ENCODE data around the gene CLTA. TPM values are rescaled to one million over a fixed set of nuclear protein-coding genes. Genes with fewer than 3 reads are reported as not detected.
A peak's percentile ranks its signal among the peaks of the same experiment; 100 is the strongest.

The CLTA gene, protein sequence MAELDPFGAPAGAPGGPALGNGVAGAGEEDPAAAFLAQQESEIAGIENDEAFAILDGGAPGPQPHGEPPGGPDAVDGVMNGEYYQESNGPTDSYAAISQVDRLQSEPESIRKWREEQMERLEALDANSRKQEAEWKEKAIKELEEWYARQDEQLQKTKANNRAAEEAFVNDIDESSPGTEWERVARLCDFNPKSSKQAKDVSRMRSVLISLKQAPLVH
- total RNA-seq: 100 to 1,000 TPM in 1 of 2 donors, 10 to 100 TPM in 1; 69.3 to 166 TPM

DNA sequence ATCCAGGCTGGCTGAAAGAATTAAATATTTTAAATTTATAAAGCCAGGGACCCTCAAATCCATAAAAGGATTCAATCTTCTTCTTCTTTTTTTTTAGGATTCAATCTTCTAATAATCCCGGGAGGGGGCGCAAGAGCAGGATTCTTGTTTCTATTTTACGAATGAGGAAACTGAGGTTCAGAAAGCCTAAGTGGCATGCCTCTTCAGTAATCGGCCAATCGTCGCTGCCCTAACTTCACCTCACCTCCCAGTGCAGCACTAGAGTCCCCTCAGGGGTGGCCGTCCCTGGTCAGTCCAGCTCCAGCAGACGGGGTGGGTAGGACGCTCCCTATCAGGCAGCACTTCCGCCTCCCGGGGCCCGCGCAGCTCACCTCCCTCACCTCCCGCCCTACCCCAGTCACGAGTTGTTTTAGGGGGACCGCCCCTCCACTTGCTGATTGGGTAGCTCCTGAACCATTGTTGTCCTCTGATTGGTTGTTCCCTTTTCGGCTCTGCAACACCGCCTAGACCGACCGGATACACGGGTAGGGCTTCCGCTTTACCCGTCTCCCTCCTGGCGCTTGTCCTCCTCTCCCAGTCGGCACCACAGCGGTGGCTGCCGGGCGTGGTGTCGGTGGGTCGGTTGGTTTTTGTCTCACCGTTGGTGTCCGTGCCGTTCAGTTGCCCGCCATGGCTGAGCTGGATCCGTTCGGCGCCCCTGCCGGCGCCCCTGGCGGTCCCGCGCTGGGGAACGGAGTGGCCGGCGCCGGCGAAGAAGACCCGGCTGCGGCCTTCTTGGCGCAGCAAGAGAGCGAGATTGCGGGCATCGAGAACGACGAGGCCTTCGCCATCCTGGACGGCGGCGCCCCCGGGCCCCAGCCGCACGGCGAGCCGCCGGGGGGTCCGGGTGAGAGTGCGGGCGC, at the start of gene CLTA:
Gene CLTA, plus strand, starts transcription at position 534 of the 902 bp plus-strand sequence. Its CDS starts 136 bp downstream, at position 670.
- H3K4me1 Mint-ChIP-seq: peaks cover 37% of the 10 kb centered on the region
- no peaks in the 10 kb centered on the region for H3K27me3 Mint-ChIP-seq
- no peaks in the 10 kb centered on the region for H3K9me3 Mint-ChIP-seq
- peaks cover 29% of the 10 kb centered on the region for H3K36me3 Mint-ChIP-seq (ENCODE audit: low read depth)
- ATAC-seq (replicated peaks): peak; percentile 99
- peak within 1 kb of the TSS; percentile 94 for H3K27ac Mint-ChIP-seq
- H3K4me3 Mint-ChIP-seq: peak within 1 kb of the TSS; percentile 95

DNA sequence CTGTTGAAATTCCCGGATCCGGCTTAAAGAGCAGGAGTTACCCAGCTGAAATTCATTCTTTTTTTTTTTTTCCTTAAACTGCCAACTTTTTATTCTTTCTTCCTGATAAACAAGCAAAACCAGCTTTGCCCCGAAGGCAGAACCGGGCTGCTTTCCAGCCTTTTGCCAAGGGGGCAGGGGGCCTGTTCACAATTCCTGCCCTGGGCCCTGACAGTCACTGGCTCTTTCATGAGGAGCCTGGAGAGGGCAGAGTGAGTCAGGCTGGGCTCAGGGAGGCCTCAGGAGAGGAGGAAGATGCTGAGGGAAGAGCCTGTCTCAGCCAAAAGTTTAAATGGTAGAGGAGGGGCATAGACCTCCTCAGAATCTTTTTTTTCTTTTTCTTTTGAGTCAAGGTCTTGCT, 49.4 kb upstream of the CLTA start:
- peaks cover 81% of the 10 kb centered on the region for H3K4me1 Mint-ChIP-seq
- peak overlapping the region; percentile 86 for H3K4me3 Mint-ChIP-seq
- H3K27ac Mint-ChIP-seq: peak overlapping the region; percentile 91
- ATAC-seq (replicated peaks): no peak
- H3K9me3 Mint-ChIP-seq: peaks cover 3% of the 10 kb centered on the region
- H3K27me3 Mint-ChIP-seq: no peaks in the 10 kb centered on the region
- H3K36me3 Mint-ChIP-seq (ENCODE audit: low read depth): peaks cover 4% of the 10 kb centered on the region

DNA sequence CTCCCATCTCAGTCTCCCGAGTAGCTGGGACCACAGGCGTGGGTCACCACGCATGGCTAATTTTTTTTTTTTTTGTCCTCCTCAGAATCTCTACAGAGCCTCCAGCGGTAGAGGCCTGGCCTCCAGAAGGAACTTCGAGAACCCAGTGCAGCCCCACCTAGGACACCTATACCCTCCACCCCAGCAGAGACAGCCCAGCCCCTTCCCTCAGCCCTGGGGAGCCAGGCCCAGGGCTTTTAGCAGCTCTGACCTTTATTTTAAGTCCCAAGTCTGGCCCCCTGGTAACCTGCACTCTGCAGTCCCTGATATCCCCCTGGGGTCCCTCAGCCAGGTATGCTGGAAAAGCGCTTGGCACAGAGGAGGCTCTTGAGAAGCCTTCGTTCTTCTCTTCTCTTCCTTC, 49.0 kb upstream of the CLTA start:
- peaks cover 5% of the 10 kb centered on the region for H3K36me3 Mint-ChIP-seq (ENCODE audit: low read depth)
- peaks cover 3% of the 10 kb centered on the region for H3K9me3 Mint-ChIP-seq
- no peak for ATAC-seq (replicated peaks)
- peak overlapping the region; percentile 91 for H3K27ac Mint-ChIP-seq
- peak overlapping the region; percentile 86 for H3K4me3 Mint-ChIP-seq
- H3K4me1 Mint-ChIP-seq: peaks cover 81% of the 10 kb centered on the region
- no peaks in the 10 kb centered on the region for H3K27me3 Mint-ChIP-seq

DNA sequence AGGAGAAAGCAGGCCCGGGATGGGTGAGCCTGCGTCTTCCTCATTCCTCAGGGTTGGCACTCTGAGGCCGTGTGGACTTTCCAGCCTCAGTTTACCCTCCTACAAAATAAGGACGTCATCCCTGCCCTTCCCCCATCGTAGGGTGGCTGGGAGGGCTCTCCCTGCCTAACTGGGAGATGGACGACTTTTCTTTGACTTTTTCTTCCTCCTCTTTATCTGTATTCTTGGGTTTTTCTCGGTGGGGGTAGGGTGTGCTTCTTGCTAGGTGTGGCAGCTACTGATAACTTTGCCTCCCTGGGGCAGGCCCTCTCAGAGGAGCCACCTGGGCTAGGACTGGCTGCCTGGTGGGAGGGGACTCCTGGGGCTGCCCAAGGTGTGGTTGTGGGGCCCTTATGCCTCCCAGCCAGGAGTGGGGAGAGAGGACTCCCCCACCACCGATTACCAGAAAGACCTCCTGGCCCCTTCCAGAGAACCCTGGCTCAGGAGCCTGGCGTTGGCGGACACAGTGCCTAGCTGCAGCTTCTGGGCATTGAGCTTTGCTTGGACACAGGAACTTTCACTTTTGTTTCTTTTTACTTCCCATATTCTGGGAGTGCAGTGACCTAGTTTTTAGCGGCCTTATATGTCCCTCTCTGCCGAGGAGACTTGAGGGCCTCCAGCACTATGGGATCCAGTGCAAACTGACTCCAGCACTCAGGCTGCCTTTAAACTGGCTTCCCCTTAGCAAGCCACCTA, 48.0 kb upstream of the CLTA start:
- Mint-ChIP-seq H3K9me3 (peaks cover 3% of the 10 kb centered on the region), H3K27ac (peak overlapping the region; percentile 91), H3K27me3 (no peaks in the 10 kb centered on the region), H3K4me3 (peak overlapping the region; percentile 86), H3K4me1 (peaks cover 84% of the 10 kb centered on the region), H3K36me3 (ENCODE audit: low read depth) (peaks cover 13% of the 10 kb centered on the region)
- ATAC-seq (replicated peaks): no peak

DNA sequence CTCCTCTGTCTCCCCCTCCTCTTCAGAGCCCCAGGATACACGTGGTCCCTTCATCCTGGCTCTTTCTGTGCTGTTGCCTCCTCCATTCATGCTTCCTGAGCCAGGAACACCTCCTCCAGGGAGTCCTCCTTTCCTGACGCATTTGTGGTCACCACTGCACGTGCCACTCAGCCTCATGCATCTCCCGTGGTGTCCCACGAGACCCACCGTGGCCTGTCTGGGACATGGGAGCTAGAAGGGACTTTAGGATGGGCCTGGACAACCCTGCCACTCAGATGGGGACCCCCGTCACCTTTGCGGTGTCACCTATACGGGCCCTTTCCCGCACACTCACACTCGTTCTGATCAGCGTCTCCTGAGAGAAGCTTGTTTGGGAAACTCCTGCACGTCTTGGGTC, 47.5 kb upstream of the CLTA start:
- H3K9me3 Mint-ChIP-seq: peaks cover 3% of the 10 kb centered on the region
- peaks cover 86% of the 10 kb centered on the region for H3K4me1 Mint-ChIP-seq
- H3K4me3 Mint-ChIP-seq: peak overlapping the region; percentile 86
- peaks cover 13% of the 10 kb centered on the region for H3K36me3 Mint-ChIP-seq (ENCODE audit: low read depth)
- H3K27ac Mint-ChIP-seq: peak overlapping the region; percentile 91
- no peak for ATAC-seq (replicated peaks)
- no peaks in the 10 kb centered on the region for H3K27me3 Mint-ChIP-seq

DNA sequence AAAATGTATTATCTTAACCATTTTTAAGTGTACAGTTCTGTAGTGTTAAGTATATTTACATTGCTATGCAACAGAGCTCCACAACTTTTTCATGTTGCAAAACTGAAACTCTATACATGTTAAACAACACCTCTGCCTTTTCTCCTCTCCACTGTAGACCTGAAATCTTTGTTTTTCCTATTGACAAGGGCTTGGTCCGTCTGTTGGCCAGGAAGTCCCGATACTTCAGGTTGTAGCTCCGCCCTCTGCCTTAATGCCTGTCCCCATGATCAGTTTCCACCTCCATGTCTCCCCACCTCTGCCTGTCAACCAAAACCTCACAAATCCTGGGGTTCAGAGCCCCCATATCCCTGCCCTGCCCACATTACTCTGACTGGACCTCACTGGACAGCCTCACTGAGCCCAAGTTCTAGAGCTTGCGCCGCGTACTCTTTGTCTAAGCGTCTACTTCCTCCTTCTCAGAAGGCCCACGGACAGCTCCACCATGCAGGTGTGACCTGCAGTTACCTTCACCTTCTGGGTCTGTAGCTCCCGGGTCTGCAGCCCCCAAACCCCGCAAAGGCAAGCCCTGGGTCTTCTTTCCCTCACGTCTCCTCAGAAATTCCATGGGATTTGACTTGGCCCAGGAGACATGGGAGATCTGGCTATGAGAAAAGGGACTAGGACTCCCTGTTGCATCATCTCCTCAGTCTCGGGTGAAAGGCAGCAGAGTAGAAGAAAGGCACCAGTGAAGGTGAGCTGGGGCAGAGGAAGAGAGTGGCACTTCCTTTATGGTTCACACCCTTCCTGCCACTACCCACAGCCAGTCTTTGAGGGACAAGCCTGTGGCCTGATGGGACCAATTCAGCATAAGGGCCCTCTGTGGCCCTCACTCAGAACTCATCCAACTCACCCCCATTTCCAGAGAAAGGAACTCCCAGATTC, 46.1 kb upstream of the CLTA start:
- Mint-ChIP-seq H3K4me3 (peak overlapping the region; percentile 86), H3K4me1 (peaks cover 72% of the 10 kb centered on the region), H3K27ac (peak overlapping the region; percentile 91), H3K36me3 (ENCODE audit: low read depth) (peaks cover 13% of the 10 kb centered on the region), H3K9me3 (peaks cover 3% of the 10 kb centered on the region), H3K27me3 (no peaks in the 10 kb centered on the region)
- ATAC-seq (replicated peaks): peak; percentile 34

DNA sequence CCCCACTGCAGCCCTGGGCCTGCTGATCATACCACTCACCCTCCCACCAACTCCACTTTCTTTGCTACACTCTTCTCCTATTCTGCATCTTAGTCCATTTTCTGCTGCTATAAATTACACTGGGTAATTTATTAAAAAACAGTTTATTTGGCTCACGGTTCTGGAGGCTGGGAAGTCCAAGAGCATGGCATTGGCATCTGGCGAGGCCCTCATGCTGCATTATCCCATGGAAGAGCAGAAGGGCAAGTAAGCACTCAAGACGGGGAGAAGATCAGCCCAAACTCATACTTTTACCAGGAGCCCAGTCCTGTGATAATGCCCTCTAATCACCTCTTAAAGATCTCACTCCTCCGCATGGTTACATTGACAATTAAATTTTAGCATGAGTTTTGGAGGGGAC, 44.8 kb upstream of the CLTA start:
- Mint-ChIP-seq H3K36me3 (ENCODE audit: low read depth) (peaks cover 13% of the 10 kb centered on the region), H3K27me3 (no peaks in the 10 kb centered on the region)

DNA sequence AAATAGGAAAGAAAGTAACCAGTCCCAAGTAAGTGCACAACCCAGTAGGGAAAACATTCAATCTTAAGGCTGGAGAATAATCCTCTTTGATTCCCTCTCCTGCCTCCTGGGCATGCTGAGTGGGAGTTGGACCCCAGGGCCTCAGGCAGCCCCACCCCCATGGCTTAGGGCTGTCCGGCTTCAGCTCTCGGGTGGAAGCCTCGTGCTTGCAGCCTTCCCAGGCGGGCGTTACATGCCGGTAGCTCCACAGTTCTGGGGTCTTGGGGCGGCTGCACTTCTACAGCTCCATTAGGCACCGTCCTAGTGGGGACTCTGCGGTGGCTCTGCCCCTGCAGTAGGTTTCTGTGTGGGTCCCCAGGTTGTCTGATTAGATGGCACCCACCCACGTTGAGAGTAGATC, 44.1 kb upstream of the CLTA start:
- Mint-ChIP-seq H3K4me3 (peak overlapping the region; percentile 86), H3K27ac (no peak overlapping the region)
- ATAC-seq (replicated peaks): no peak

More for the DNA sequence above, 44.8 kb upstream of the CLTA start:
- peak overlapping the region; percentile 86 for H3K4me3 Mint-ChIP-seq
- H3K9me3 Mint-ChIP-seq: peaks cover 3% of the 10 kb centered on the region
- peaks cover 67% of the 10 kb centered on the region for H3K4me1 Mint-ChIP-seq
- H3K27ac Mint-ChIP-seq: no peak overlapping the region
- ATAC-seq (replicated peaks): no peak

DNA sequence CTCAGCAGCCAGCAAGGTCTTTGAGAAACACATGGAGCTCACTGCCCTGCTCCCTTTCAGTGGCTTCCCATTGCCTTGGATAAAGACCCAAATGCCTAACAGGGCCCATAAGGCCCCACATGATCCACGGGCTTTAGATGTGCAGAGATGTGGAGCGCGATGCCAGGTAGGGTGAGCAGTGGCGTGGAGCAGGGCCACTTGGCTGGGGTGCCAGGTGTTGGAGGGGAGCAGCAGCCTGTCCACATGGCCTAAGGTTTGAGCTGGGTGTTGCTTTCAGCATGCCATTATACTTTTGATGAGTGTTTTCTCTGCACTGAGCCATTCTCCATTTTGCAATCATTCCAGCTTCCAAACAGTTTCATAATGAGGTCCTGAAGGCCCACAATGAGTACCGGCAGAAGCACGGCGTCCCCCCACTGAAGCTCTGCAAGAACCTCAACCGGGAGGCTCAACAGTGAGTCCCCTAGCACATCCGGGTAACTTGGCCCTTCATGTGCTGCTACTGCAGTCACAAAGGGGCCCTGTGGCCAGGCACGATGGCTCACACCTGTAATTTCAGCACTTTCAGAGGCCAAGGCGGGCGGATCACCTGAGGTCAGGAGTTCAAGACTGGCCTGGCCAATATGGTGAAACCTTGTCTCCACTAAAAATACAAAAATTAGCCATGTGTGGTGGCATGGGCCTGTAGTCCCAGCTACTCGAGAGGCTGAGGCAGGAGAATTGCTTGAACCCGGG, 43.1 kb upstream of the CLTA start:
- no peak for ATAC-seq (replicated peaks)
- peaks cover 3% of the 10 kb centered on the region for H3K9me3 Mint-ChIP-seq
- H3K36me3 Mint-ChIP-seq (ENCODE audit: low read depth): peaks cover 21% of the 10 kb centered on the region
- peaks cover 65% of the 10 kb centered on the region for H3K4me1 Mint-ChIP-seq
- H3K4me3 Mint-ChIP-seq: peak overlapping the region; percentile 30
- H3K27me3 Mint-ChIP-seq: no peaks in the 10 kb centered on the region
- H3K27ac Mint-ChIP-seq: peak overlapping the region; percentile 12

More for the DNA sequence above, 44.1 kb upstream of the CLTA start:
- peaks cover 16% of the 10 kb centered on the region for H3K36me3 Mint-ChIP-seq (ENCODE audit: low read depth)
- H3K9me3 Mint-ChIP-seq: peaks cover 3% of the 10 kb centered on the region
- H3K27me3 Mint-ChIP-seq: no peaks in the 10 kb centered on the region
- peaks cover 69% of the 10 kb centered on the region for H3K4me1 Mint-ChIP-seq

DNA sequence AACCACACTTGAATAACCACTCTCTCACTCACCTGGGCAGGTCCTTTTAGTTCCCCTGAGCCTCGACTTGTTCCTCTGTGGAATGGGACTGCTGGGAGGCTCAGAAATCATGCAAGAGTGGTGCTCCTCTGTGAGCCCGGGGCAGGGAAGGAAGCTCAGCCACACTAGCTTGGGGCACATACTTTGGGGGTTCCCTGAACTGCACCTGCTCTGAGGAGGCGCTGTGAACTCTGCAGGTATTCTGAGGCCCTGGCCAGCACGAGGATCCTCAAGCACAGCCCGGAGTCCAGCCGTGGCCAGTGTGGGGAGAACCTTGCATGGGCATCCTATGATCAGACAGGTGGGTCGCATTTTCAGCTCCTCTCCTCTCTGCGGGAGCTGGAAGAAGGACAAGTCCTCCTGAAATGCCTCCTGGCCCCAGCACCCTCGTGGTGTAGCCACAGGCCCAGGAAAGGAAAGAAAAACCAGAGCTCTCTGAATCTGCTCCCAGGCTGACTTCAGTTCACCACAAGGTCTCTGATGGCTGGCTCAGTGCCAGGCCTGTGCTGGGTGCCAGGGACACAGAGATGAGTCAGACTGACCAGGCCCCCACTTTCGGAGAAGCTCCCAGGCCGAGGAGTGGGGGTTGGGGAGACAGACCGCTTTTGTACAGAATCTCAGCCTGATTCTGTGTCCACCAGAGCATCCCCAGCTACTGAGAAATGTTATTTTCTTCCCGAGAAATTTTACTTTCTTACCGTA, 42.2 kb upstream of the CLTA start:
- H3K36me3 Mint-ChIP-seq (ENCODE audit: low read depth): peaks cover 21% of the 10 kb centered on the region
- H3K27me3 Mint-ChIP-seq: no peaks in the 10 kb centered on the region
- H3K4me1 Mint-ChIP-seq: peaks cover 62% of the 10 kb centered on the region
- peaks cover 3% of the 10 kb centered on the region for H3K9me3 Mint-ChIP-seq
- ATAC-seq (replicated peaks): peak; percentile 68
- peak overlapping the region; percentile 51 for H3K4me3 Mint-ChIP-seq
- H3K27ac Mint-ChIP-seq: no peak overlapping the region

DNA sequence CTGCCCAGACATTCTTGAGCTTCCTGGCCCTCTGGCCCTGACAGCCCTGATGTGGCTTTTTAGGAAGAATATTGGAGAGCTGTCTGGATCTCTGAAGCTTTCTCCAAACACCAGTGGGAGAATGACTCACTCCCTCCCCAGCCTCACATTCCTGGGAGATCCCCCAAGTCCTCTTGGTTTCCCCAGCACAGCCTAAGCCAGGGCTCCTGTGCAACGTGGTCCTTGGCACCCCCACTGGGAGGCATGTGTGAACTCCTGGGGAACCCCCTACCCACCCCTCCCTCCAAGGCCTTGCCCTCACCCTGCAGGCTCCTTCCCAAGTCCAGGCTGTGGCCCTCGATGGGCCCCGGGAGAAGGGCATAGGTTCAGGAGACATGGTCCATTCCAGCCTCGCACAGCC, 41.5 kb upstream of the CLTA start:
- Mint-ChIP-seq H3K36me3 (ENCODE audit: low read depth) (peaks cover 23% of the 10 kb centered on the region), H3K4me3 (peak overlapping the region; percentile 51), H3K9me3 (peaks cover 3% of the 10 kb centered on the region), H3K4me1 (peaks cover 59% of the 10 kb centered on the region), H3K27me3 (no peaks in the 10 kb centered on the region), H3K27ac (no peak overlapping the region)
- ATAC-seq (replicated peaks): no peak

DNA sequence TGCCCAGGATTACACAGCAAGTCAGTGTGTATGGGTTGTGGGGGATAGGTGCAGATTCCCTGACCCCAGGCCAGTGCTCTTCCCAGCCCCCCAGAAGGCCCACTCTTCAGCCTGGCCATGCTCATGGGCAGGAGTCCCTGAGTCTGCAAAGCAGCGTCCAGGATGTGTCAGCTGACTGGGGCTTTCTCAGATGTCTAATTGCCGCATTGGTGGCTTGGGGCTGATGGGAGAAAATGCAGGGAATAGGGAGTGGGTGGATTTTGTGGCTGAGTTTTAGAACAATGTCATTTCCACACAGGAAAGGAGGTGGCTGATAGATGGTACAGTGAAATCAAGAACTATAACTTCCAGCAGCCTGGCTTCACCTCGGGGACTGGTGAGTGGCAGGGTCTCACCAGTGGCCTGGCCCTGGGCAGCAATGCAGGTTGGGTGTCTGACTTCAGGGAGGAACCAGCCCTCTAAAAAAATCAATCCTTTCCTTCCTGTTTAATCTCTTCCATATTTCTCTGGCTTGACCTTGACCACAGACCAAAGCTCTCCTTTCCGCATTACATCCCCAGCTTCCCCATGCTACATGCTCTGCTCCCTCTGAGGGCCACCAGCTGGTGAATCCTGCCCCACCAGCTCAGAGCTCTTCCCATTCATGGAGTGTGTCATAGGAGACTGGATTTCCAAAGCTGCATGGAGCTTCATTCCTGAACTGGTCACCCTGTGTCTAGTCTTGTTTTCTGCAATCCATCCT, 40.0 kb upstream of the CLTA start:
- Mint-ChIP-seq H3K36me3 (ENCODE audit: low read depth) (peaks cover 30% of the 10 kb centered on the region), H3K27me3 (no peaks in the 10 kb centered on the region), H3K4me1 (peaks cover 47% of the 10 kb centered on the region), H3K27ac (peak overlapping the region; percentile 92), H3K4me3 (peak overlapping the region; percentile 84), H3K9me3 (no peaks in the 10 kb centered on the region)
- ATAC-seq (replicated peaks): no peak

All from activated T-helper 17 cell treated with anti-CD3 and anti-CD28 coated beads, Interleukin-2, amount 50 U/mL, for 72 hours (primary cell).